GM21576 (cell line): ENCODE results near the gene SP9.
"Not testable (repeated sequence)": the region's sequence is repeated elsewhere in the genome, so short reads cannot be mapped to it uniquely, and the experiment has no call there.

Experiments used
- ATAC-seq: cut with Tn5 transposase; IDR thresholded peaks from one replicate; pipeline ENCODE4 v1.9.1; 2021; ENCODE audit warnings: mild to moderate bottlenecking, moderate library complexity; ENCODE audit not compliant: unreplicated experiment

The SP9 gene

GRCh38 chr2:174344716-174345461 is 10.1 kb downstream of the SP9 start:
- ATAC-seq: no peak

- no peak for ATAC-seq
These were observed 15.3 kb downstream of the SP9 start for GRCh38 chr2:174350018-174350417.

- ATAC-seq: no peak
These were observed 15.9 kb downstream of the SP9 start for GRCh38 chr2:174350593-174351181.

- ATAC-seq: no peak
These were observed 18.2 kb downstream of the SP9 start for GRCh38 chr2:174353004-174353403.

- no peak for ATAC-seq
These were observed 21.6 kb downstream of the SP9 start for GRCh38 chr2:174356347-174356746.

GRCh38 chr2:174359663-174360062 is 24.9 kb downstream of the SP9 start:
- ATAC-seq: not testable (repeated sequence)

GRCh38 chr2:174362949-174363348 is 28.2 kb downstream of the SP9 start:
- ATAC-seq: no peak

GRCh38 chr2:174363492-174364225 is 28.9 kb downstream of the SP9 start:
- not testable (repeated sequence) for ATAC-seq

GRCh38 chr2:174364628-174365027 is 29.9 kb downstream of the SP9 start:
- no peak for ATAC-seq

GRCh38 chr2:174365571-174365970 is 30.8 kb downstream of the SP9 start:
- ATAC-seq: no peak

GRCh38 chr2:174368691-174369090 is 33.9 kb downstream of the SP9 start:
- ATAC-seq: no peak

- ATAC-seq: no peak
These were observed 42.2 kb downstream of the SP9 start for GRCh38 chr2:174376967-174377366.

GRCh38 chr2:174383796-174384195 is 49.0 kb downstream of the SP9 start:
- ATAC-seq: no peak

GRCh38 chr2:174385201-174385600 is 50.4 kb downstream of the SP9 start:
- no peak for ATAC-seq
